BJ (cell line): Measurements from ENCODE around the gene ATP8B3. TPM values are rescaled to one million over a fixed set of nuclear protein-coding genes. Genes with fewer than 3 reads are reported as not detected.

Source experiments
- CTCF ChIA-PET: fragments of 350-600 bp; formaldehyde crosslinking; extraction: SDS; loops from one replicate; lab custom pipeline; 2021; ENCODE audit warnings: antibody characterized with exemption, inconsistent platforms; lab: Yijun Ruan, JAX
- POLR2A ChIA-PET: fragments of 300-600 bp; sonication (Branson Sonifier 250); formaldehyde crosslinking; extraction: SDS; loops from one replicate; lab custom pipeline; 2021; ENCODE audit warnings: antibody characterized with exemption; lab: Charles Lee
- DNase-seq: peaks from one replicate; pipeline ENCODE4 v3.0.0-alpha.2; 2011; ENCODE audit warnings: low read depth
- H3K27me3 ChIP-seq: 2 replicates; pipeline ENCODE4 v1.6.0; 2011; ENCODE audit warnings: low read length; ENCODE audit not compliant: control insufficient read depth, insufficient read depth
- H3K36me3 ChIP-seq: 2 replicates; pipeline ENCODE4 v1.5.1; 2011; ENCODE audit warnings: low read length; ENCODE audit not compliant: control insufficient read depth, insufficient read depth
- H3K4me3 ChIP-seq: 2 replicates; pipeline ENCODE4 v1.5.1; 2011; ENCODE audit warnings: low read depth, mild to moderate bottlenecking, control low read depth, low read length
- CTCF ChIP-seq: IDR thresholded peaks from 2 replicates; pipeline ENCODE4 v1.5.1; 2011; ENCODE audit warnings: low read depth, mild to moderate bottlenecking, control low read depth, inconsistent platforms, low read length, moderate library complexity; ENCODE audit not compliant: insufficient read depth
- polyA plus RNA-seq: library from polyadenylated mRNA; depleted of rRNA; stranded (reverse); fragments of >200 nt; gene quantifications from 2 replicates; pipeline ENCODE4 v1.2.3, GENCODE V29; 2011

ATP8B3 gene
- polyA plus RNA-seq, 1 experiment, result 4.6 TPM

- ChIA-PET CTCF (interaction anchor here (1.3 to 3.3 kb wide), 3 partner anchors 9 to 117 kb away, joined by 7 to 14 read pairs (median 10); no protein-coding TSS in a partner anchor), POLR2A (no interaction called here)
- Histone ChIP-seq H3K4me3 (no peak overlapping the region), H3K27me3 (no peaks in the 10 kb centered on the region; the same call in none of the 2 replicates), H3K36me3 (no peaks in the 10 kb centered on the region)
- TF ChIP-seq CTCF, result no peak
- DNase-seq, result no peak
Observed at GRCh38 chr19:1790054-1790792, 21.9 kb downstream of the ATP8B3 start.

- no peak overlapping the region for H3K4me3 ChIP-seq
- no peaks in the 10 kb centered on the region; the same call in none of the 2 replicates for H3K27me3 ChIP-seq
- POLR2A ChIA-PET, result no interaction called here
- CTCF ChIA-PET, result interaction anchor here (0.9 to 3.3 kb wide), 6 partner anchors 9 to 117 kb away, joined by 3 to 14 read pairs (median 5); no protein-coding TSS in a partner anchor
- H3K36me3 ChIP-seq, result no peaks in the 10 kb centered on the region
- no peak for DNase-seq
- TF ChIP-seq CTCF, result no peak
Observed at GRCh38 chr19:1789261-1790041, 22.6 kb downstream of the ATP8B3 start.

GRCh38 chr19:1787116-1787515 lies 25.0 kb downstream of the ATP8B3 start:
- H3K4me3 ChIP-seq, result no peak overlapping the region
- TF ChIP-seq CTCF, result no peak
- ChIA-PET CTCF (no interaction called here), POLR2A (no interaction called here)
- H3K36me3 ChIP-seq, result no peaks in the 10 kb centered on the region
- H3K27me3 ChIP-seq, result peaks cover 3% of the 10 kb centered on the region
- no peak for DNase-seq

- no peak for TF ChIP-seq CTCF
- ChIA-PET POLR2A (no interaction called here), CTCF (interaction anchor here (1.0 to 1.2 kb wide), 2 partner anchors 8 to 114 kb away, joined by 3 to 5 read pairs; no protein-coding TSS in a partner anchor)
Observed at GRCh38 chr19:1786668-1787067, 25.4 kb downstream of the ATP8B3 start.

GRCh38 chr19:1785310-1785709 lies 26.8 kb downstream of the ATP8B3 start:
- CTCF ChIA-PET, result interaction anchor here (0.6 to 1.7 kb wide), 6 partner anchors 9 to 865 kb away, joined by 3 to 7 read pairs (median 4); no protein-coding TSS in a partner anchor
- Histone ChIP-seq H3K4me3 (no peak overlapping the region), H3K36me3 (no peaks in the 10 kb centered on the region), H3K27me3 (peaks cover 5% of the 10 kb centered on the region)
- POLR2A ChIA-PET, result no interaction called here
- DNase-seq, result no peak
- no peak for TF ChIP-seq CTCF

More at GRCh38 chr19:1786668-1787067, 25.4 kb downstream of the ATP8B3 start:
- no peak for DNase-seq
- no peak overlapping the region for H3K4me3 ChIP-seq
- no peaks in the 10 kb centered on the region for H3K36me3 ChIP-seq
- H3K27me3 ChIP-seq, result peaks cover 3% of the 10 kb centered on the region
